Measurements from ENCODE around the gene NAV2.

DNA sequence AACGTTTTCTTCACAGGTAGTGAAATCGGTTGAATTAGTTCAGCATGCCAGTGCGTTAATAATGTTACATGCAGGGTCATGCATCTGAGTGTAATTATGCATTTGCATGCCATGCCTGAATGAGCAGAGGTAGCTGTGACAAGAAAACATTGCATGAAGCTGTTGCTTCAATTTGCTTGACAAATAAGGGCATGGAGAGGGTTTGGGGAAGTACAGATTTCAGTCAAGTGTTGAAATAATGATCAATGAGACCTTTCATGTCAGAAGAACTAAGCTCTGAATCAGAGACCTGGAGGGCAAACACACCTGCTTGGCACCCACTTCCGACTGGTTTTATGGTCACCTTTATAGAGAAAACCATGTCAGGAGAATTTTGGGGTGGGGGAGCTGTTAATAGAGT lies 226.2 kb downstream of the NAV2 start:
- TF ChIP-seq CTCF (IDR thresholded peaks at IDR 0.05; ENCODE audit: borderline replicate concordance, extremely low read depth, low read length, poor library complexity, severe bottlenecking) (no peak), EZH2 (IDR thresholded peaks at IDR 0.05; ENCODE audit: borderline replicate concordance, low read depth, low read length, severe bottlenecking) (no peak)

Data from DND-41 (cell line).